ENCODE measurements around the gene NUDT13.

DNA sequence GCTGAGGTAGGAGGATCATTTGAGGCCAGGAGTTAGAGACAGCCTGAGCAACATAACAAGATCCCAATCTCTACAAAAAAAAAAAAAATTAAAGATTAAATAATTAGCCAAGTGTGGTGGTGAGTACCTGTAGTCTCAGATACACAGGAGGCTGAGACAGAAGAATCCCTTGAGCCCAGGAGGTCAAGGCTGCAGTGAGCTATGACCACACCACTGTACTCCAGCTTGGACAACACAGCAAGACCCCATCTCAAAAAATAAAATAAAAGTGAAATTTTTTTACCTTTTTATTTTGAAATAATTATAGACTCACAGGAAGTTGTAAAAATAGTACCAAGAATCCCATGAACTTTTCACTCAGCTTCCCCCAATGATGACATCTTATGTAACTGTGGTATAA lies 62.6 kb downstream of the NUDT13 start:
- TF ChIP-seq, protein P1, sequence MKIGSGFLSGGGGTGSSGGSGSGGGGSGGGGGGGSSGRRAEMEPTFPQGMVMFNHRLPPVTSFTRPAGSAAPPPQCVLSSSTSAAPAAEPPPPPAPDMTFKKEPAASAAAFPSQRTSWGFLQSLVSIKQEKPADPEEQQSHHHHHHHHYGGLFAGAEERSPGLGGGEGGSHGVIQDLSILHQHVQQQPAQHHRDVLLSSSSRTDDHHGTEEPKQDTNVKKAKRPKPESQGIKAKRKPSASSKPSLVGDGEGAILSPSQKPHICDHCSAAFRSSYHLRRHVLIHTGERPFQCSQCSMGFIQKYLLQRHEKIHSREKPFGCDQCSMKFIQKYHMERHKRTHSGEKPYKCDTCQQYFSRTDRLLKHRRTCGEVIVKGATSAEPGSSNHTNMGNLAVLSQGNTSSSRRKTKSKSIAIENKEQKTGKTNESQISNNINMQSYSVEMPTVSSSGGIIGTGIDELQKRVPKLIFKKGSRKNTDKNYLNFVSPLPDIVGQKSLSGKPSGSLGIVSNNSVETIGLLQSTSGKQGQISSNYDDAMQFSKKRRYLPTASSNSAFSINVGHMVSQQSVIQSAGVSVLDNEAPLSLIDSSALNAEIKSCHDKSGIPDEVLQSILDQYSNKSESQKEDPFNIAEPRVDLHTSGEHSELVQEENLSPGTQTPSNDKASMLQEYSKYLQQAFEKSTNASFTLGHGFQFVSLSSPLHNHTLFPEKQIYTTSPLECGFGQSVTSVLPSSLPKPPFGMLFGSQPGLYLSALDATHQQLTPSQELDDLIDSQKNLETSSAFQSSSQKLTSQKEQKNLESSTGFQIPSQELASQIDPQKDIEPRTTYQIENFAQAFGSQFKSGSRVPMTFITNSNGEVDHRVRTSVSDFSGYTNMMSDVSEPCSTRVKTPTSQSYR (CRISPR knock-in tag; IDR thresholded peaks at IDR 0.05) = no peak
- TF ChIP-seq FOXP1 (CRISPR knock-in tag; IDR thresholded peaks at IDR 0.05; ENCODE audit: borderline replicate concordance) (no peak), FOXK1 (CRISPR knock-in tag; IDR thresholded peaks at IDR 0.05) (no peak)
- TF ChIP-seq, protein P2, sequence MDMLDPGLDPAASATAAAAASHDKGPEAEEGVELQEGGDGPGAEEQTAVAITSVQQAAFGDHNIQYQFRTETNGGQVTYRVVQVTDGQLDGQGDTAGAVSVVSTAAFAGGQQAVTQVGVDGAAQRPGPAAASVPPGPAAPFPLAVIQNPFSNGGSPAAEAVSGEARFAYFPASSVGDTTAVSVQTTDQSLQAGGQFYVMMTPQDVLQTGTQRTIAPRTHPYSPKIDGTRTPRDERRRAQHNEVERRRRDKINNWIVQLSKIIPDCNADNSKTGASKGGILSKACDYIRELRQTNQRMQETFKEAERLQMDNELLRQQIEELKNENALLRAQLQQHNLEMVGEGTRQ (CRISPR knock-in tag; IDR thresholded peaks at IDR 0.05) = no peak
- TF ChIP-seq, protein P3, sequence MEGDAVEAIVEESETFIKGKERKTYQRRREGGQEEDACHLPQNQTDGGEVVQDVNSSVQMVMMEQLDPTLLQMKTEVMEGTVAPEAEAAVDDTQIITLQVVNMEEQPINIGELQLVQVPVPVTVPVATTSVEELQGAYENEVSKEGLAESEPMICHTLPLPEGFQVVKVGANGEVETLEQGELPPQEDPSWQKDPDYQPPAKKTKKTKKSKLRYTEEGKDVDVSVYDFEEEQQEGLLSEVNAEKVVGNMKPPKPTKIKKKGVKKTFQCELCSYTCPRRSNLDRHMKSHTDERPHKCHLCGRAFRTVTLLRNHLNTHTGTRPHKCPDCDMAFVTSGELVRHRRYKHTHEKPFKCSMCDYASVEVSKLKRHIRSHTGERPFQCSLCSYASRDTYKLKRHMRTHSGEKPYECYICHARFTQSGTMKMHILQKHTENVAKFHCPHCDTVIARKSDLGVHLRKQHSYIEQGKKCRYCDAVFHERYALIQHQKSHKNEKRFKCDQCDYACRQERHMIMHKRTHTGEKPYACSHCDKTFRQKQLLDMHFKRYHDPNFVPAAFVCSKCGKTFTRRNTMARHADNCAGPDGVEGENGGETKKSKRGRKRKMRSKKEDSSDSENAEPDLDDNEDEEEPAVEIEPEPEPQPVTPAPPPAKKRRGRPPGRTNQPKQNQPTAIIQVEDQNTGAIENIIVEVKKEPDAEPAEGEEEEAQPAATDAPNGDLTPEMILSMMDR (IDR thresholded peaks at IDR 0.05) = no peak
- TF ChIP-seq, protein P4, sequence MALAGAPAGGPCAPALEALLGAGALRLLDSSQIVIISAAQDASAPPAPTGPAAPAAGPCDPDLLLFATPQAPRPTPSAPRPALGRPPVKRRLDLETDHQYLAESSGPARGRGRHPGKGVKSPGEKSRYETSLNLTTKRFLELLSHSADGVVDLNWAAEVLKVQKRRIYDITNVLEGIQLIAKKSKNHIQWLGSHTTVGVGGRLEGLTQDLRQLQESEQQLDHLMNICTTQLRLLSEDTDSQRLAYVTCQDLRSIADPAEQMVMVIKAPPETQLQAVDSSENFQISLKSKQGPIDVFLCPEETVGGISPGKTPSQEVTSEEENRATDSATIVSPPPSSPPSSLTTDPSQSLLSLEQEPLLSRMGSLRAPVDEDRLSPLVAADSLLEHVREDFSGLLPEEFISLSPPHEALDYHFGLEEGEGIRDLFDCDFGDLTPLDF (CRISPR knock-in tag; IDR thresholded peaks at IDR 0.05) = no peak
- TF ChIP-seq, protein P5, sequence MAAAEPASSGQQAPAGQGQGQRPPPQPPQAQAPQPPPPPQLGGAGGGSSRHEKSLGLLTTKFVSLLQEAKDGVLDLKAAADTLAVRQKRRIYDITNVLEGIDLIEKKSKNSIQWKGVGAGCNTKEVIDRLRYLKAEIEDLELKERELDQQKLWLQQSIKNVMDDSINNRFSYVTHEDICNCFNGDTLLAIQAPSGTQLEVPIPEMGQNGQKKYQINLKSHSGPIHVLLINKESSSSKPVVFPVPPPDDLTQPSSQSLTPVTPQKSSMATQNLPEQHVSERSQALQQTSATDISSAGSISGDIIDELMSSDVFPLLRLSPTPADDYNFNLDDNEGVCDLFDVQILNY (CRISPR knock-in tag; IDR thresholded peaks at IDR 0.05) = no peak
